T-helper 1 cell (primary cell): ENCODE data around the gene PHF2.
"Not testable (repeated sequence)": the region's sequence is repeated elsewhere in the genome, so short reads cannot be mapped to it uniquely, and the experiment has no call there.

Experiments used
- DNase-seq, 5 donors: peaks; one replicate each; pipeline ENCODE4 v3.0.0-alpha.2; 2012 to 2020

Gene PHF2

DNA sequence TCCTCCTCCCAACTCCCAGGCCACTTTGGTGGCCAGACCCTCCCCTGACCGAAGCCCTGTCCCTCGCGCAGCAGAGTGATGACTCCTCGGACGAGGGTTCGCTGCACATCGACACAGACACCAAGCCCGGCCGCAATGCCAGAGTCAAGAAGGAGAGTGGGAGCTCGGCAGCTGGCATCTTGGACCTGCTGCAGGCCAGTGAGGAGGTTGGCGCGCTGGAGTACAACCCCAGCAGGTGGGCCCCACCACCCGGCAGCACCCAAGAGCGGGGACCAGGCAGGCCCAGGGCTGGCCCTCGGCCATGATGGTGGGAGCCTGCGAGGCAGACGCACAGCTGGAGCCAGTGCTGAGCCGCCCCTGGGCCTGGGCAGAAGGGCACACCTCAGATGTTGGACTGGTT lies 90.6 kb downstream of the PHF2 start:
- DNase-seq = peak in 2 of 5 donors; percentile 2 to 6

DNA sequence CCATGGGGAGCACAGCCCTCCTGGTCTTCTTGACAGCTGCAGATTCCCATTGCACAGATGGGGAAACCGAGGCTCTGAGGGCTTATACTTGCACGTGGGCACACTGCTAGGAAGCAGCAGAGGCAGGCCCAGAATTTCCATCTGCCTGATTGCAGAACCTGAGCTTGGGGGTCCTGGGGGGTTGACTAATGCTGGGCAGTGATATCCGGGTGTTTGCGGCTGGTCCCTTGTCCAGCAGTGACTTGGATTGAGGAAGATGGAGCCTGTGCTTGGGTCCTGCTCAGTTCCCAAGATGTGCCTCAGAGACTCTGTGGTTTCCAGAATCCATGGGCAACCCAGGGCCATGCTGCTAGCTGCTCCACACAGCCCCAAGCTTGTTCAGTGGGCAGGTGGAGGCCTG lies 91.2 kb downstream of the PHF2 start:
- no peak for DNase-seq

DNA sequence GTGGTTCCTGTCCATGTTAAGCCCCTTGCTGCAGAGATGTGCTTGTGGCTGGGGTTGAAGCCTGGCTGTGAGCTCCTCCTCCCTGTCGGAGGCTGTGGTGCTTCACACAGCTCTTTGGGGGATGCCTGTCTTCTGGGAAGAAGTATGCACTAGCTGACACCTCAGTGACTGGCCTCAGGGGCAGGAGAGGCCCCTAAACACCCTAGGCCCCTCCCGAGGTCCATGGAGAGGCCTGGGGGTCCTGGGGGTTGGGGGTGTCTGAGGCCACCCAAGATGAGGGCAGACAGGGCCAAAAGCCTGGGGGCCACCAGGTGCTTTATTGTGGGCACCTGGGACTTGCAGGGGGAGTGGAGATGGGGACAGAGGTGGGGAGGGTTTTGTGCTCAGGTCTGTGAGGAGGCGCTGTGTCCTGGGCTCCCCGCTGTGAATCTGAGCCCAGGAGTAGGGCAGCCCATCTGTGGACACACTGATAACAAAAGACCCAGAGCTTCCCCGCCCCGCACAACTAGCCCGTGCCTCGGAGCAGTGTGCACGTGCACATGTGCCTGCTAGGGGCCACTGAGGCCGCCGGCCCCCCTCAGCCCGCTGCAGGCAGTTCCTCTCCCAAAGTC lies 92.0 kb downstream of the PHF2 start:
- DNase-seq = peak in 2 of 5 donors; percentile 3 to 9

GRCh38 chr9:93669116-93669957 lies 93.0 kb downstream of the PHF2 start:
- peak in 2 of 5 donors; percentile 5 to 8 for DNase-seq

GRCh38 chr9:93669958-93670207 lies 93.5 kb downstream of the PHF2 start:
- DNase-seq = no peak

GRCh38 chr9:93670208-93671019 lies 94.0 kb downstream of the PHF2 start:
- peak in 3 of 5 donors; percentile 1 to 8 (median 8) for DNase-seq

DNA sequence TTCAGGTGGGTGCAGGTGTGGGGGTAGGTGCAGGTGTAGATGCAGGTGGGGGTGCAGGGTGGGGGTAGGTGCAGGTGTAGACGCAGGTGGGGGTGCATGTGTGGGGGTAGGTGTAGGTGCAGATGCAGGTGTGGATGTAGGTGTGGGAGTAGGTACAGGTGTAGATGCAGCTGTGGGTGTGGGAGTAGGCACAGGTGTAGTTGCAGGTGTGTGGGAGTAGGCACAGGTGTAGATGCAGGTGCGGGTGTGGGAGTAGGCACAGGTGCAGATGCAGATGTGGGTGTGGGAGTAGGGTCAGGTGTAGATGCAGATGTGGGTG lies 94.6 kb downstream of the PHF2 start:
- DNase-seq = no peak

DNA sequence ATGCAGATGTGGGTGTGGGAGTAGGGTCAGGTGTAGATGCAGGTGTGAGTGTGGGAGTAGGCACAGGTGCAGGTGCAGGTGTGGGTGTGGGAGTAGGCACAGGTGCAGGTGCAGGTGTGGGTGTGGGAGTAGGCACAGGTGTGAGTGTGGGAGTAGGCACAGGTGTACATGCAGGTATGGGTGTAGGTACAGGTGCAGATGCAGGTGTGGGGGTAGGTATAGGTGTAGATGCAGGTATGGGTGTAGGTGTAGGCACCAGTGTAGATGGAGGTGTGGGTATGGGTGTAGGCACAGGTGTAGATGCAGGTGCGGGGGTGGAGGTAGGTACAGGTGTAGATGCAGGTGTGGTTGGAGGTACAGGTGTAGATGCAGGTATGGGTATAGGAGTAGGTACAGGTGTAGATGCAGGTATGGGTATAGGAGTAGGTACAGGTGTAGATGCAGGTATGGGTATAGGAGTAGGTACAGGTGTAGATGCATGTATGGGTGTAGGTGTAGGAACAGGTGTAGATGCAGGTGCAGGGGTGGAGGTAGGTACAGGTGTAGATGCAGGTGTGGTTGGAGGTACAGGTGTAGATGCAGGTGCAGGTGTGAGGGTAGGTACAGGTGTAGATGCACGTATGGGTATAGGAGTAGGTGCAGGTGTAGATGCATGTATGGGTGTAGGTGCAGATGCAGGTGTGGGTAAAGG lies 96.1 kb downstream of the PHF2 start:
- not testable (repeated sequence) for DNase-seq

GRCh38 chr9:93673021-93673838 lies 96.8 kb downstream of the PHF2 start:
- DNase-seq = peak in 2 of 5 donors; percentile 1 to 11

DNA sequence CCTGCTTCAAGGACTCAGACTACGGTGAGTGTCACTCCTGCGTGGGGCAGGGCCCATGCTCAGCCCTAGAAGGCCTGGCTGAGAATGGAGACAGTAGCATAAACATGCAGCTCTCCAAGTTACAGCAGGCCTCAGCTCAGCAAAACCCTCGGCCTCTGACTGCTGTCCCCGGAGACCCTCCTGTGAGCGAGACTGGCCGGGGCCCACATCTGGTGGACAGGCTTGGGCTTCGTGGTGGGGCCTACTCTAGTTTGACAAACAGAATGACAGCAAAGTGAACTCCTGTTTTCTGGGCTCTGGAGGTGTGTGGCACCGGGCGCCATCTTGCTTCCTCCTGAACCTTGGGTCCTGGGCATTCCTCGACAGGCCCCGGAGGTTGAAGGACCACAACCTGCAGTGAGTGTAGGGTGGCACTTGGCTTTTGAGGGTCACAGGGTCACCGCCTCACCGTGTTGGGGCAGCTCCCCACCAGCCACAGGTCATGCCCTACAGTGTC lies 97.5 kb downstream of the PHF2 start:
- peak in 1 of 5 donors; percentile 3 for DNase-seq

- DNase-seq = peak in 2 of 5 donors; percentile 4 to 6
Measured at GRCh38 chr9:93674580-93675335, 98.4 kb downstream of the PHF2 start.

DNA sequence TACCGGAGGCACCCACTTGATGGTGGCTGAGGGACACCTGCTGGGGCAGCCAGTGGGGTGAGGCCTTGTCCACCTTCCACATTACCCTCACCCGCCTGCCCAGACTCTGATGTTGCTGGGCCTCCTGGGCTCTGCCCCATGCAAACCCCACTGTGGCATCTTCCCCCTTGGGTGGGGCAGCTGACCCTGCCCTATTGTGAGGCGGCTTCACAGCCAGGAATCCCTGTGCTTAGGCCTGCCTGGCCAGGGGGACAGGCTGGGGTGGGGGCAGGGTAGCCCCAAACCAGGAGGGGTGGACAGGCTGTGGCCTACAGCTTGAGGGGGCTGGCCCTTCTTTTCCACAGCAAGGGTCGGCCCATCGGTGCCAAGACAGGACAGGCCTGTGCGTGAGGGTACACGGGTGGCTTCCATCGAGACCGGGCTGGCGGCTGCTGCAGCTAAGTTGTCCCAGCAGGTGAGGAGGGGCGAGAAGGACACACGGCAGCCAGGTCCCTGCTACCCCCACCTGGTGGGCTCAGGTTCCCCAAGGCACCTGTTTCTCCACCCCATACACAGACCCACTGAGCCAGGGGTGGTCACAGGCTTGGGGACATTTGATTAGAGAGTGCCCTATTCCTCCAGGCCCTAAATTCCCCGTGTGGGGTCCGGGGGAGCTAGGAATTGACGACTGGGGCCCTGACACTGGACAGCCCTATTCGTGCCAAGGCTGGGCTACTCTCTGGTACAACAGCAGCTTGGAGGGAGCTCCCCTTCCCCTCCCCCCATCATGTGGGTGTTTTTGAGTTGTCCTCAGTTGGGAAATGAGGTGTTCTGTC lies 99.2 kb downstream of the PHF2 start:
- peak in 2 of 5 donors; percentile 3 to 7 for DNase-seq

DNA sequence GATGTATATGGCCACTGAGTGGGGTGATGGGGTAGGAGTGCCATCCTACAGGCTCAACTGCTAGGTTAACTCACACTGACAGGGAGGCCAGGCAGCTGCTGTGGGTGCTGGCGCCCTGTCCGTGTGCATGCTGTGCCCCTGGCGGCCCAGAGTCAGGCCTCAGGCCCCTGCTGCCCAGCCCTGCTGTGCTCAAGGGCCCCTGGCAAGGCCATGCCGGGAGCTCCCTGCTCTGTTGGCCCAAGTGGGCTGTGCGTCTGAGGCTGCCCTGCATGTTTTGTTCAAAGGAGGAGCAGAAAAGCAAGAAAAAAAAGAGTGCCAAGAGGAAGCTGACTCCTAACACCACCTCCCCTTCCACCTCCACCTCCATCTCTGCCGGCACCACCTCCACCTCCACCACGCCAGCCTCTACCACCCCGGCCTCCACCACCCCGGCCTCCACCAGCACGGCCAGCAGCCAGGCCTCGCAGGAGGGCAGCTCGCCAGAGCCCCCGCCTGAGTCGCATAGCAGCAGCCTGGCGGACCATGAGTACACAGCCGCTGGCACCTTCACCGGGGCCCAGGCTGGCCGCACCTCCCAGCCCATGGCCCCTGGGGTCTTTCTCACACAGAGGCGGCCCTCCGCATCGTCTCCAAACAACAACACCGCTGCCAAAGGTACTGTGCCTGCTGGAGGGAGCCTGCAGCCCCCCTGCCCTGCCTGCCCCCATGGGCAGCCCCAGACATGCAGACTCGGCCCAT lies 100.1 kb downstream of the PHF2 start:
- DNase-seq = peak in 1 of 5 donors; percentile 6

GRCh38 chr9:93677048-93677571 lies 100.7 kb downstream of the PHF2 start:
- peak in 1 of 5 donors; percentile 4 for DNase-seq

DNA sequence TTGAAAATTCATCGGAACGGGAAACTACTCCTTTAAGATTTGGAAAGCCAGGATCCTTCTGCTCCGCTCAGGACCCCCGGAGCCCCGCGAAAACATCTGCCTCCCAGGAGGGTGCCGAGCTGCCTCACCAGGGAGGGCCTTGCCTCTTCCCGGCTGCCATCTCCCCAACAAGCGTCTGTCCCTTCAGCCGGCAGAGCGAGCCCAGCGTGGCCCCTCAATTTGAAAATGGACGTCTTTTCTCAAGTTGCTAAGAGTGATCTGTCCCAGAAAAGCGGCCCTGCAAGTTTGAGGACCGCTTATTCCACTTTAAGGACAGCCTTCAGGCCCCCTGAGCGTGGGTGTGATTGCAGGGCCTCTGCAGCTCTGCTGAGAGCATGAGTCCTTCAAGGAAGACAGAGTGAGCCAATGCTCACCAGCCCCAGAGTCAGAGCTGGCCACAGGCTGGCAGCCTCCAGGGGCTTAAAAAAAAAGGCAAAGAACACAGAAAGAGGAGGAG lies 101.3 kb downstream of the PHF2 start:
- DNase-seq = peak in 1 of 5 donors; percentile 3

GRCh38 chr9:93678199-93679019 lies 102.0 kb downstream of the PHF2 start:
- peak in 1 of 5 donors; percentile 1 for DNase-seq

DNA sequence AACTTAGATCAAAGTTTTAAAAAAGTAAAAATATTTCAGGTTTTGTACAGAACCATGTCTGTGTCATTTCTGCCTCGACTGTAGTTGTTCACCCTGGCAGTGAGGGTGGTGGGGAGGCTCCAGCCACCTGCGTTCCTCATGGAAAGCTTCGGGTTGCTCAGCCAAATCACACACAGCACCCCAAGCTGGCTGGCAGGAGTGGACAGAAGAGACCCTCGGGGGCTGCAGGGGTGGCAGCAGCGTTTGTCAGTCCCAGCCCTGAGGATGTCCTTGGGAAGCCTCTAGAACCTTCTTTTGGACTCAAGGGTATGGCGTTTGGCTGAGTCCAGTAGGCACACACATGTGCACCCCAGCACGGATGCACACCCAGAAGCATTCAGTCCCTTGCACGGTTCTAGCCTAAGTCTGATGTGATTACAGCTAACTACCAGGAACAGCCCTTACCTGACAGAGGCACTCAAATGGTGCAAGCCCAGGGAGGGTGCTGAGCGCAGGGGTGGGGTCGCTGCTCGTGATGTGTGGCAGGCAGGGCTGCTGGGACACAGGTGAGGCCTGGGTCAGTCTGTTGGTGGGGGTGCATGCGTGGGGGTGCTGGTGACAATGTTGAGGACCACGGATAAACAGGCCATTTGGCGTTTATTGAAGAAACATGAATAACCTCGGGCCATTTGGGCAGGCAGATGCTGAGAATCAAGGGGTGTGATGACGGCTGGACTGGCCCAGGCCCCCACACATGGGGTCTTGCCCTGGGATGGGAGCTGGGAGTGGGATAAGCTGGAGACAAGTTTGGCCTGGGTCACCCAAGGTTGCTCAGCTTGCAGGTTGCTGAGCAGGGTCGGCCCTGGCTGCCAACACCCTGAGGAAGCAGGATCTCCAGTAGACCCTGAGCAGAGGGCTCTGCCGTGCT lies 103.4 kb downstream of the PHF2 start:
- DNase-seq = peak in 1 of 5 donors; percentile 3
